Ishikawa (cell line): ENCODE results near the gene CDC42BPA.

Experiments
- CREB1 ChIP-seq: IDR thresholded peaks from 2 replicates; pipeline ENCODE4 v1.6.1; 2012; ENCODE audit warnings: low read depth
- EP300 ChIP-seq: IDR thresholded peaks from 2 replicates; pipeline ENCODE4 v1.6.1; 2012; ENCODE audit warnings: borderline replicate concordance
- TEAD4 ChIP-seq: IDR thresholded peaks from 2 replicates; pipeline ENCODE4 v1.6.1; 2012
- YY1 ChIP-seq: IDR thresholded peaks from 2 replicates; pipeline ENCODE4 v1.6.1; 2012; ENCODE audit warnings: low read depth
- TF ChIP-seq, protein P1 (sequence below): IDR thresholded peaks from 2 replicates; pipeline ENCODE4 v1.6.1; 2012
- TF ChIP-seq, protein P2 (sequence below): IDR thresholded peaks from 2 replicates; pipeline ENCODE4 v1.6.1; 2012; ENCODE audit warnings: low read depth, mild to moderate bottlenecking
- TF ChIP-seq, protein P3 (sequence below): IDR thresholded peaks from 2 replicates; pipeline ENCODE4 v1.6.1; 2012

DNA sequence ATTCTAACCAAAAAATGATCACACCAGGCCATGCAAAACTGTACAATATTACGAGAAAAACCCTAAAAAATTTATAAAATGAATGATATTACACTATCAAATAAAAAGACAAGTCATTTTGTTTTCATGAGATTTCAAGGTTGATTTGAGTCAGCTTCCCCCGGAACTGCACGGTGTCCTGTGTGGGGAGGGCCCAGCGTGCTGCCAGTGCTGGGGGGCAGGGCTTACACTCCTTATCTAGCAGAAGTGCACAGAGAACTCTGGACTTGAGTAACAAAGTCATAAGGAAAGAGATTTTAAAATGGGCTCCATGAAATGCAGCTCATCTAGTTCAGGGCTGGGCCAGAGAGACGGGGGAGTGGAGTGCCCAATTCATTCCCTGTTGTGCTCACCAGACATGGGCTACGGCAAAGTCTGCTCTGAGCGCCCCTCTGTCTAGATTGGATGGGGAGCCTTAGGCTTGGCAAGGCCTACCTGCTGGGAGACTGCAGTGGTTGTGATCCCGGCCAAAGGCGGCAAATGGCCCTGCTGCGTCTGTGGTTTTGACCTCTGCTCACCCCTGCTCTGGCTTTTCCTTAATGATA lies 328.1 kb downstream of the CDC42BPA start:
- TF ChIP-seq, protein P1, sequence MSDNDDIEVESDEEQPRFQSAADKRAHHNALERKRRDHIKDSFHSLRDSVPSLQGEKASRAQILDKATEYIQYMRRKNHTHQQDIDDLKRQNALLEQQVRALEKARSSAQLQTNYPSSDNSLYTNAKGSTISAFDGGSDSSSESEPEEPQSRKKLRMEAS = no peak
- TF ChIP-seq, protein P2, sequence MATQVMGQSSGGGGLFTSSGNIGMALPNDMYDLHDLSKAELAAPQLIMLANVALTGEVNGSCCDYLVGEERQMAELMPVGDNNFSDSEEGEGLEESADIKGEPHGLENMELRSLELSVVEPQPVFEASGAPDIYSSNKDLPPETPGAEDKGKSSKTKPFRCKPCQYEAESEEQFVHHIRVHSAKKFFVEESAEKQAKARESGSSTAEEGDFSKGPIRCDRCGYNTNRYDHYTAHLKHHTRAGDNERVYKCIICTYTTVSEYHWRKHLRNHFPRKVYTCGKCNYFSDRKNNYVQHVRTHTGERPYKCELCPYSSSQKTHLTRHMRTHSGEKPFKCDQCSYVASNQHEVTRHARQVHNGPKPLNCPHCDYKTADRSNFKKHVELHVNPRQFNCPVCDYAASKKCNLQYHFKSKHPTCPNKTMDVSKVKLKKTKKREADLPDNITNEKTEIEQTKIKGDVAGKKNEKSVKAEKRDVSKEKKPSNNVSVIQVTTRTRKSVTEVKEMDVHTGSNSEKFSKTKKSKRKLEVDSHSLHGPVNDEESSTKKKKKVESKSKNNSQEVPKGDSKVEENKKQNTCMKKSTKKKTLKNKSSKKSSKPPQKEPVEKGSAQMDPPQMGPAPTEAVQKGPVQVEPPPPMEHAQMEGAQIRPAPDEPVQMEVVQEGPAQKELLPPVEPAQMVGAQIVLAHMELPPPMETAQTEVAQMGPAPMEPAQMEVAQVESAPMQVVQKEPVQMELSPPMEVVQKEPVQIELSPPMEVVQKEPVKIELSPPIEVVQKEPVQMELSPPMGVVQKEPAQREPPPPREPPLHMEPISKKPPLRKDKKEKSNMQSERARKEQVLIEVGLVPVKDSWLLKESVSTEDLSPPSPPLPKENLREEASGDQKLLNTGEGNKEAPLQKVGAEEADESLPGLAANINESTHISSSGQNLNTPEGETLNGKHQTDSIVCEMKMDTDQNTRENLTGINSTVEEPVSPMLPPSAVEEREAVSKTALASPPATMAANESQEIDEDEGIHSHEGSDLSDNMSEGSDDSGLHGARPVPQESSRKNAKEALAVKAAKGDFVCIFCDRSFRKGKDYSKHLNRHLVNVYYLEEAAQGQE = no peak
- no peak for TF ChIP-seq YY1
- no peak for TF ChIP-seq CREB1
- TF ChIP-seq EP300 = no peak
- TF ChIP-seq, protein P3, sequence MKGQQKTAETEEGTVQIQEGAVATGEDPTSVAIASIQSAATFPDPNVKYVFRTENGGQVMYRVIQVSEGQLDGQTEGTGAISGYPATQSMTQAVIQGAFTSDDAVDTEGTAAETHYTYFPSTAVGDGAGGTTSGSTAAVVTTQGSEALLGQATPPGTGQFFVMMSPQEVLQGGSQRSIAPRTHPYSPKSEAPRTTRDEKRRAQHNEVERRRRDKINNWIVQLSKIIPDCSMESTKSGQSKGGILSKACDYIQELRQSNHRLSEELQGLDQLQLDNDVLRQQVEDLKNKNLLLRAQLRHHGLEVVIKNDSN = no peak
- no peak for TF ChIP-seq TEAD4
